CD4-positive, alpha-beta T cell treated with Interleukin-12 subunit alpha and Interleukin-12 subunit beta, for 1 hour (primary cell): ENCODE data around the gene PREPL.
"Not testable (repeated sequence)": the region's sequence is repeated elsewhere in the genome, so short reads cannot be mapped to it uniquely, and the experiment has no call there.

Experiments
- DNase-seq: peaks from one replicate; pipeline ENCODE4 v3.0.0-alpha.2; 2020

PREPL gene

GRCh38 chr2:44347526-44347925 is 13.8 kb downstream of the PREPL start:
- no peak for DNase-seq

GRCh38 chr2:44342854-44343253 is 18.4 kb downstream of the PREPL start:
- peak; percentile 38 for DNase-seq

DNA sequence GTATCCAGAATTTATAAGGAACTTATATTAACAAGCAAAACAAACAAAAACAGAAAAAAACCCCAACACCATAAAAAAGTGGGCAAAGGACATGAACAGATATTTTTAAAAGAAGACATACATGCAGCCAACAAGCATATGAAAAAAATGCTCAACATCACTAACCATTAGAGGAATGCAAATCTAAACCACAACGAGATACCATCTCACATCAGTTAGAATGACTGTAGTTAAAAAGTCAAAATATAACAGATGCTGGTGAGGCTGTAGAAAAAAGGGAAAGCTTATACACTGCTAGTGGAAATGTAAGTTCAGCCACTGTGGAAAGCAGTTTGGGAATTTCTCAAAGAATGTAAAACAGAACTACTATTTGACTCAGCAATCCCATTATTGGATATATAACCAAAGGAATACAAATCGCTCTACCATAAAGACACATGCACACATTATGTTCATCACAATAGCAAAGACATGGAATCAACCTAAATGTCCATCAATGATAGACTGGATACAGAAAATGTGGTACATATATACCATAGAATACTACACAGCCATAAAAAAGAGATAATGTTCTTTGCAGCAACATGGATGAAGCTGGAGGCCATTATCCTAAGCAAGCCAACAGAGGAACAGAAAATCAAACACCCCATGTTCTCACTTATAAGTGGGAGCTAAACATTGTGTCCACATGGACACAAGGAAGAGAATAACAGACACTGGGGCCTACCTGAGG is 25.3 kb downstream of the PREPL start:
- DNase-seq = no peak

- DNase-seq = no peak
These were observed 27.3 kb downstream of the PREPL start for GRCh38 chr2:44333994-44334393.

DNA sequence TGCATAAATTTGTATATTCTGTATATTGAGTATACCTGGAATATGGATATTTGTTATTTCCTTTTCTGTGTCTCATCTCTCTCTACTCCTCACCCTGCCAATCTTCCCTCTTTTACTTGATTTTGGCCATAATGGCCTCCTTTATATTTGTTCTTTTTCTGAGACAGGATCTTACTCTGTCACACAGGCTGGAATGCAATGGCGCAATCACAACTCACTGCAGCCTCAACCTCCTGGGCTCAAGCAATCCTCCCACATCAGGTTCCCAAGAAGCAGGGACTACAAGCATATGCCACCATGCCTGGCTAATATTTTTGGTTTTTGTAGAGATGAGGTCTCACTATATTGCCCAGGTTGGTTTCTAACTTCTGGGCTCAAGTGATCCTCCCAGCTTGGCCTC is 30.5 kb downstream of the PREPL start:
- no peak for DNase-seq

DNA sequence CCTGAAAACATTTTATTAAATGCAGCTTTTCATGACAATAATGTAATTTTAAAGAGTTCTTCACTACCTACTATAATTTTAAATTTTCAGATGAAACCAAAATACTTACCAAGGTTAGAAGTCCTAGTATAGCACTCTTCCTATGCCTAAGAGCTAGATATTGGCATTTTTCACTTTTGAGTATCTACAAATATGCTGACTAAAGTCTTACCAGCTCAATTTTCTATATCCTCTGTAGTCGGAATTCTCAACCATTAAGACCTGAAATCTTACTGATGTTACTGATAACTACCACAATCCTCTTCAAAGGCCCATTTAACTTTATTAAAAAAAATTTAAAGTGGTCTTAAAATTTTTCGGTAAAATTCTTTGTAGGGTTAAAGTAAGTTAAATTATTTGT is 32.0 kb downstream of the PREPL start:
- DNase-seq = no peak

DNA sequence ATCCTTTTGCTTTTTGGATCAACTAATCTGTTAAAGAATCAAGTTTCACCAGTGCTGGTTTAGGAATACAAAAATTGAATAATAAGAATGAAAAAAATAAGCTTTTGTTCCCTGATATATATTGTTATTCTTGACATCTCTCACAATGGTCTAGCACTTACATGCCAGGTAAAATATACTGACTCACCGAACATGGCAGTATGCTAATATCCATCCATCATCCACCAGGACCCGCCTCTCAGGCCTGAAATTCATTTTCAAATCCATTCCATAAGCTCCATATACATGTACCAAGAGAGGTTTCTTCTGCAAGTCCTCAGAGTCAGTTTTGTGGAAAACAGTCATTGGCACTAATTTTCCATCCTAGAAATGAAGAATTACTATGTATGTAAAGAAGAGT is 32.5 kb downstream of the PREPL start:
- no peak for DNase-seq

- no peak for DNase-seq
These were observed 34.6 kb downstream of the PREPL start for GRCh38 chr2:44326548-44327264.

DNA sequence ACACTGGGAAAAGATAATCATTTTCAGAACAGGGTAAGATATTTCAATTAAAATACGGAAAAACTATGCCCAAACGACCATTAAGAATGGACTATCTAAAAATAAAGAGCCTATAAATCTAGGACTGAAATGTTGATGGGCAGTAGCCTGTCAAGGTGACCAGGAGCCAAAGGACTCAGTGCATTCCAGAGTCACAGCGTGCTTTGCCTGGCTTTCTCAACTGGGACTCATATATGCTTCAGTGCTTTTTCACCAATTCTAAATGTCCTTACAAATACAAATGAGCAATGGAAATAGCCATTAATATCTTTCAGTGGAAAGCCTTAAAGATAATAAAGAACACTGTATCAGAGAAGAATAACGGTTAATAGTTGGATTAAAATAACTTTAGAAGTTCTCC is 35.4 kb downstream of the PREPL start:
- no peak for DNase-seq

- DNase-seq = no peak
These were observed 36.3 kb downstream of the PREPL start for GRCh38 chr2:44324971-44325426.

DNA sequence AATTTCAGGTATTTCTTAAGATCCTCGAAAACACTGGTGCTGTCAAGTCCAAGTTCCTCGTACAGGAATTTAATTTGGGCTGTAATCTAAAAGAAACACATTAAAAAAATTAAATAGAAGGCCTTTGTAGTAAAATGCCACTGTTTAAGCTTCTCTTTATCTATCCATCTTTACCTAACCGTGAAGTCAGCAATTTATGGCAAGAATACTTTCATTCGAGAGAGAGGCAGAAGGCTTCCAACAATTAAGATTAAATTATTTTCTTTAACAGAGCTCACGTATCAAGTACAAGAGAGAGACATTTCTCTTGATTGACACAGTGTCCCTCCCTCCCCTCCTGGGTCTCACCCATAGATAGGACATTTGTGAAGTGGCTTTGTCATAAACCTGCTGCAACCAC is 39.9 kb downstream of the PREPL start:
- no peak for DNase-seq

- DNase-seq = no peak
These were observed 40.5 kb downstream of the PREPL start for GRCh38 chr2:44320832-44321231.

DNA sequence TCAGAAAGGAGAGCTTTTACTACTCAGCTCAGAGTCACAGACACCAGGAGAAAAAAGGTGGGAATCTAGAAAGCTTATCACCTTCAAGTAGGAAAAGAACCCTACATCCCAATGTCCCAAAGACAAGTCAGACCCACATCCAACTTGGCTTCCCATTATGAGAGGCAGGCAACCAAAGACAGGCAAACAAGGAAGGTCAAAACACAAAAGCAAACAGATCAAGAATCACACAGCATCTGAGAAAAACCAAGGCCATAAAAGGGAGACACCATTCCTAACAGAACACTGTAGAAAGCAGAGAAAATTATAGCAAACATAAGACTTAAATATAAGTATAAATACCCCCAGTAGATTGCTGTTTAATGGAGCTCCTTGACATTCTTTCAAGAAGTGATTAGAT is 45.3 kb downstream of the PREPL start:
- DNase-seq = no peak

DNA sequence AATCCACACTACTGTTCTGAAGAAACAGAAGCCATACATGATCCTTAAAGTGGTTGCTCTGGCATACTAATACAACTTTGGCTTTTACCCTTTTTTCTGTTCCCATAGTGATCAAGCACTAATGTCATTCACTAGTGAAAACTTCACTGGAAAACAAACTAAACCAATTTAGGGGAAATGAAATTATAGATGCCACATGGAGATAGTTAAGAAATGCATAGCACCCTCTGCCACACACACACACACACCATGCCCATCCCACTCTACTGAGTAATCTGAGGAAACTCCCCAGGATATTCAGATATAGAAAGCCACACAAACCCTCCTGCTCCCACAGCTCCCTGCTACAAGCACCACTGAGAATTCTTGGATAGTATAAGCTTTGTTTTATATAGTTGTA is 46.9 kb downstream of the PREPL start:
- no peak for DNase-seq

DNA sequence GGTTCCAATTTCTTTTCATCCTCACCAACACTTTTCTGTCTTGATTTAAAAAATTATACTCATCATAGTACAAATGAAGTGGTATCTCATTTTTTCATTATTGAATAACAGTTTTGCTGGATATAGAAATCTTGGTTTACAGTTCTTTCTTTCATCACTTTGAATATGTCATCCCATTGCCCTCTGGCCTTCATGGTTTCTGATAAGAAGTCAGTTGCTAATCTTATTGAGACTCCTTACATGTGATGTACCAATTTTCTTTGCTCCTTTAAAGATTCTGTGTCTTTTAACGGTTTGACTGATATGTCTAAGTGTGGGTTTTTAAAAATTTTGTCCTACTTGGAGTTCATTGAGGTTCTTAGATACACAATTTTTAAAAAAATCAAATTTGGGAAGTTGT is 51.0 kb downstream of the PREPL start:
- no peak for DNase-seq

- DNase-seq = no peak
These were observed 55.4 kb downstream of the PREPL start for GRCh38 chr2:44305882-44306281.

GRCh38 chr2:44304258-44304657 is 57.0 kb downstream of the PREPL start:
- no peak for DNase-seq

DNA sequence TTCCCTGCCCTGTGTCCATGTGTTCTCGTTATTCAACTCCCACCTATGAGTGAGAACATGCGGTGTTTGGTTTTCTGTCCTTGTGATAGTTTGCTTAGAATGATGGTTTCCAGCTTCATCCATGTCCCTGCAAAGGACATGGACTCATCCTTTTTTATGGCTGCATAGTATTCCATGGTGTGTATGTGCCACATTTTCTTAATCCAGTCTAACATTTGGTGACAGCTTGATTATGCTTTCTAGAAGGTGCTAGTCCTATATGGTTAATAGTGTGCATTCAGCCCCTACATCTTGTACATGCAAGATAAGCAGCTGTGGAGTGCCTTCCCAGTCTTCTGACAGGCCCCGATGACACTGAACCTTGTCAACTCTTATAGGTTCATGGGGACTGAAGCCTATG is 57.5 kb downstream of the PREPL start:
- DNase-seq = not testable (repeated sequence)

DNA sequence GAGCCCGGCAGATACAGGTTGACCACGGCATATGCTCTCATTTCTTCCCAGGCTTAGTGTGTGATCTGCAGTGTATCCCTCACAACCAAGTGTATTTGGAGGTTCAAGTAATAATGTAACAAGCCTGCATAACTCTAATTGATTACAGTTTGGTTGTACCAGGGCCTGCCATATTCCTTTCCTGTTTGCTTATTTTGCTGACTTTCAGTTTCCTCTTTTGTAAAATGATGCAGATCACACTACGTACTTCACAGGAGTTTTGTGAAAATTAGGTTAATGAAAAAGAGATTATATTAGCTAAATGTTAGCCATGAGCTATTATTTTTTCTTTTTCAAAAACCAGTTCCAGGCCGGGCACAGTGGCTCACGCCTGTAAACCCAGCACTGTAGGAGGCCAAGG is 60.2 kb downstream of the PREPL start:
- no peak for DNase-seq

- no peak for DNase-seq
These were observed 61.7 kb downstream of the PREPL start for GRCh38 chr2:44299635-44300034.

- no peak for DNase-seq
These were observed 63.9 kb downstream of the PREPL start for GRCh38 chr2:44297431-44297830.

- DNase-seq = no peak
These were observed 64.6 kb downstream of the PREPL start for GRCh38 chr2:44296653-44297052.

DNA sequence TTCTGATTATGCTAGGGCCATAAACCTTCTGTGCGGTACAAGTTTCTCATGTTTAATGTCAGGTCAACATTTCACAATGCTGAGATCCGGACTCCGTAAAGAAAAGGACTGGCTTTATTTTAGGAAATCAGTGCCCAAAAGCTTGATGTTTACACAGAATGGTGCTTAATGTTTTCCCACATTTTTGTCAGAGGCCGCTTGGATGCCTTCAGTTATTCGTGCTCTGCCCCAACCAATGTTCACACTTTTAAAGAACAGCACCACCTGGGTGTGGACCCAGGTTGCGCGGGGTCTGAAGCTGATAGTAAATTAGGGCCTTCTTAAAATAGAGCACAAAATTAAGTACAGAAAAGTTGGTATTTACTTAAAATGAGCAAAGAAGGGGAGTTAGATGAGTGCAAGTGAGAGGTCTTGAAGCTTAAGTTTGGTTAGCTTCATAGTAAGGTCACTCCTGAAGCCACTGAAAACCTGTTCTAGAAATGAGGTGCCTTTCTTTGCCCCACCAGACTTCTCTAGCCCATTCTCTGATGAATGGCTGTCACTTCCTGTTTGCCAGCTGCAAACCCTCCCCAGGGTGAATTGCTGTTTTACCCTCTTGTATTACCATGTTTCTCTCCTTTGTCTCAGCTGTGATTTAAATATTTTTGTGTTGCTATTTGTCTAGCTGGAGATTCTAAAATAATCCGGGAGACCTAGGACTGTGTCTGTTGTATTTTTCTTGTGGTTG is 65.5 kb downstream of the PREPL start:
- DNase-seq = peak; percentile 9

GRCh38 chr2:44295113-44295512 is 66.2 kb downstream of the PREPL start:
- DNase-seq = no peak
